CD4-positive, alpha-beta T cell (primary cell): ENCODE measurements around the gene VPS45. TPM values are rescaled to one million over a fixed set of nuclear protein-coding genes. Genes with fewer than 3 reads are reported as not detected.
A peak's percentile ranks its signal among the peaks of the same experiment; 100 is the strongest.

Source experiments
- ATAC-seq: fragments of 200-7000 bp; cut with Tn5 transposase; one replicate; pipeline ENCODE4 v1.10.0; 2022; ENCODE audit warnings: mild to moderate bottlenecking; ENCODE audit not compliant: poor library complexity
- CTCF ChIA-PET: fragments of 350-600 bp; sonication (Branson Sonifier 250); formaldehyde crosslinking; loops from one replicate; lab custom pipeline; 2021; ENCODE audit warnings: antibody characterized with exemption, inconsistent platforms; lab: Charles Lee
- POLR2A ChIA-PET: fragments of 350-600 bp; sonication (Branson Sonifier 250); formaldehyde crosslinking; loops from one replicate; lab custom pipeline; 2021; ENCODE audit warnings: antibody characterized with exemption, inconsistent platforms; lab: Charles Lee
- DNase-seq, 14 experiments: peaks; one replicate each; pipeline ENCODE4 v3.0.0-alpha.2; 2013 to 2020; ENCODE audit warnings: mixed read lengths in 2 of 14
- H3K27ac ChIP-seq, 2 donors: one replicate each; pipeline versions ENCODE4 v1.5.1 to v1.7.0; 2013; ENCODE audit warnings: low read length in 2 of 2, low read depth in 1 of 2, mild to moderate bottlenecking in 1 of 2
- H3K27me3 ChIP-seq, 2 experiments: 1 replicate in 1 of 2; 2 replicates in 1 of 2; pipeline versions ENCODE4 v1.6.1 to v1.7.0; 2013; ENCODE audit warnings: low read length in 2 of 2, control low read depth in 1 of 2, mild to moderate bottlenecking in 1 of 2, moderate library complexity in 1 of 2; ENCODE audit not compliant: insufficient read depth in 2 of 2, control insufficient read depth in 1 of 2
- H3K36me3 ChIP-seq: one replicate; pipeline ENCODE4 v1.6.1; 2013; ENCODE audit warnings: low read length, control low read depth; ENCODE audit not compliant: insufficient read depth
- H3K4me1 ChIP-seq: one replicate; pipeline ENCODE4 v1.6.1; 2013; ENCODE audit warnings: low read length, control low read depth; ENCODE audit not compliant: insufficient read depth
- H3K4me3 ChIP-seq: one replicate; pipeline ENCODE4 v1.5.1; 2013; ENCODE audit warnings: mild to moderate bottlenecking, low read length, moderate library complexity
- H3K9me3 ChIP-seq, 2 experiments: 1 replicate in 1 of 2; 2 replicates in 1 of 2; pipeline versions ENCODE4 v1.6.1 to v1.7.0; 2013; ENCODE audit warnings: low read length in 2 of 2, mild to moderate bottlenecking in 2 of 2, control low read depth in 1 of 2, moderate library complexity in 1 of 2; ENCODE audit not compliant: control insufficient read depth in 1 of 2, insufficient read depth in 1 of 2
- H3K27ac Mint-ChIP-seq: one replicate; pipeline ENCODE4 v1.8.0; 2020; ENCODE audit warnings: mixed read lengths
- H3K27me3 Mint-ChIP-seq: one replicate; pipeline ENCODE4 v1.8.0; 2021; ENCODE audit warnings: mixed read lengths
- H3K36me3 Mint-ChIP-seq: one replicate; pipeline ENCODE4 v1.8.0; 2021; ENCODE audit warnings: low read depth, mixed read lengths
- H3K4me1 Mint-ChIP-seq: one replicate; pipeline ENCODE4 v1.8.0; 2021; ENCODE audit warnings: low read depth, mixed read lengths
- H3K4me3 Mint-ChIP-seq: one replicate; pipeline ENCODE4 v1.8.0; 2020; ENCODE audit warnings: mild to moderate bottlenecking, mixed read lengths
- H3K9me3 Mint-ChIP-seq: one replicate; pipeline ENCODE4 v1.8.0; 2020; ENCODE audit warnings: mixed read lengths
- CTCF ChIP-seq: fragments of 200-600 bp; IDR thresholded peaks from one replicate; pipeline ENCODE4 v1.8.0; 2022; ENCODE audit warnings: antibody characterized with exemption, mild to moderate bottlenecking
- intact Hi-C, 2 experiments: fragments of 100-400 bp; cut with DNase I in 1 of 2; cut with micrococcal nuclease in 1 of 2; formaldehyde crosslinking; loops; one replicate each; pipeline versions ENCODE4 v1.15.1 to v1.9.0; 2023 to 2025; cut with DNase I, micrococcal nuclease
- total RNA-seq, 174 experiments: library from RNA in 2 of 174; stranded (reverse) in 2 of 174; gene quantifications; one replicate each; pipeline ENCODE4 v1.2.3 and lab custom pipeline; 2021 to 2026

Gene VPS45
- total RNA-seq, 2 experiments from 2014 or later = 9.6 to 10.7 TPM

- peaks cover 0 to 3% of the 10 kb centered on the region in 2 experiments for H3K27me3 ChIP-seq
- H3K9me3 Mint-ChIP-seq = no peaks in the 10 kb centered on the region
- peaks cover 10% of the 10 kb centered on the region for H3K4me1 ChIP-seq
- ChIA-PET POLR2A (interaction anchor here (0.6 to 2.5 kb wide), 14 partner anchors 25 to 300 kb away, joined by 3 to 36 read pairs (median 4); partner anchors contain the start of gene PLEKHO1), CTCF (interaction anchor here (0.6 to 2.9 kb wide), 23 partner anchors 8 to 299 kb away, joined by 3 to 31 read pairs (median 4); partner anchors contain the start of gene OTUD7B)
- DNase-seq (peak in 7 of 14 experiments; percentile 6 to 79 (median 49)), ATAC-seq (peak; percentile 84)
- intact Hi-C loops = loop anchor here (1.0 kb wide), 3 partner anchors 114 to 225 kb away; no protein-coding TSS in a partner anchor
- H3K9me3 ChIP-seq = no peaks in the 10 kb centered on the region
- H3K4me1 Mint-ChIP-seq = peaks cover 9% of the 10 kb centered on the region
- no peak overlapping the region for H3K4me3 ChIP-seq
- no peaks in the 10 kb centered on the region for H3K36me3 Mint-ChIP-seq
- H3K27me3 Mint-ChIP-seq = peaks cover 4% of the 10 kb centered on the region
- peak; percentile 86 for TF ChIP-seq CTCF
- no peak overlapping the region for H3K27ac ChIP-seq
- no peaks in the 10 kb centered on the region for H3K36me3 ChIP-seq
- H3K27ac Mint-ChIP-seq = no peak overlapping the region
- H3K4me3 Mint-ChIP-seq = no peak overlapping the region
These were observed 119.4 kb downstream of the VPS45 start for GRCh38 chr1:150186789-150187559.

DNA sequence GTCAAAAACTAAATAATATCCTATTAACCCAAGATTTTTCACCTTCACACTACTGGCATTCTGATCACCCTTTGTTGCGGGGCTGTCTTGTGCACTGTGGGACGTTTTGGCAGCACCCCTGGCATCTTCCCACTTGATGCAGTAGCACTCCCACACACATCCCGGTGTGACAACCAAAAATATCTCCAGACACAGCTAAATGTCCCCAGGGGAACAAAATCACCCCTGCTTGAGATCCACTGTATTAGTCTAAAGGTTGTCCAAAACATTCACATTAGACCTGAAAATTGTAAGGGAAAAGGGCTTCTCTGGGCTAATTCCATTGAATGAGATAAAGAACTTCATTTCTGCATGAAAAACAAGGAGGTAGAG, 120.0 kb downstream of the VPS45 start:
- ATAC-seq (peak; percentile 43), DNase-seq (peak in 1 of 14 experiments; percentile 5)
- H3K36me3 ChIP-seq = no peaks in the 10 kb centered on the region
- no peaks in the 10 kb centered on the region for H3K9me3 ChIP-seq
- CTCF ChIA-PET = interaction anchor here (0.7 to 2.9 kb wide), 17 partner anchors 9 to 299 kb away, joined by 3 to 31 read pairs (median 4); partner anchors contain the start of gene OTUD7B
- no peak overlapping the region for H3K4me3 ChIP-seq
- H3K4me1 Mint-ChIP-seq = peaks cover 9% of the 10 kb centered on the region
- peak; percentile 53 for TF ChIP-seq CTCF
- H3K27ac Mint-ChIP-seq = no peak overlapping the region
- peaks cover 10% of the 10 kb centered on the region for H3K4me1 ChIP-seq
- POLR2A ChIA-PET = interaction anchor here (0.8 to 2.5 kb wide), 10 partner anchors 26 to 301 kb away, joined by 3 to 36 read pairs (median 4); partner anchors contain the start of gene PLEKHO1
- H3K27me3 Mint-ChIP-seq = peaks cover 4% of the 10 kb centered on the region
- peaks cover 0 to 3% of the 10 kb centered on the region in 2 experiments for H3K27me3 ChIP-seq
- H3K4me3 Mint-ChIP-seq = no peak overlapping the region
- intact Hi-C loops = loop anchor here (1.0 kb wide), 3 partner anchors 114 to 225 kb away; no protein-coding TSS in a partner anchor
- H3K27ac ChIP-seq = no peak overlapping the region
- H3K9me3 Mint-ChIP-seq = no peaks in the 10 kb centered on the region
- H3K36me3 Mint-ChIP-seq = no peaks in the 10 kb centered on the region

DNA sequence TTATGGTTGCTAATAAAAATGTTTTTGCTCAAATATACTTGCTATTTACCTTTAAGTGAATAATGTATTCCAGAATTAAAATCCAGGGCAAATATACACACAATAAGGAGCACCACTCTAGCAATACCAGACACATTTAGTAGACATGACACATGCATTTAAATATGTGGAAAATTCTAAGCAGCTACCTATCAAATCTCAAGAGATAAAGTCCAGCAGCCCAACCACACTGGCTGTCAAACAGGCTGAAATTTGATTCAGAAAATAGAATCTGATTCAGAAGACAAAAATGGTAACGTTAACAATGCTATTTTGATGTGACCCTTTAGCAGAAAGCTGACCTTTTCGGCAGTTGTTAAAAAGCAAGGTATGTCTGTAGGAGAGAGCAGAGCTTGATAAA, 124.4 kb downstream of the VPS45 start:
- no peak for ATAC-seq

More for the DNA sequence above, 124.4 kb downstream of the VPS45 start:
- intact Hi-C loops = no loop called here
- H3K27ac ChIP-seq = no peak overlapping the region
- H3K36me3 ChIP-seq = no peaks in the 10 kb centered on the region
- H3K9me3 ChIP-seq = no peaks in the 10 kb centered on the region
- ChIA-PET CTCF (no interaction called here), POLR2A (no interaction called here)
- H3K27me3 Mint-ChIP-seq = peaks cover 9% of the 10 kb centered on the region
- no peak overlapping the region for H3K4me3 ChIP-seq
- H3K4me1 Mint-ChIP-seq = peaks cover 6% of the 10 kb centered on the region
- peaks cover 5% of the 10 kb centered on the region for H3K4me1 ChIP-seq
- no peaks in the 10 kb centered on the region for H3K36me3 Mint-ChIP-seq
- no peak overlapping the region for H3K4me3 Mint-ChIP-seq
- peaks cover 0 to 3% of the 10 kb centered on the region in 2 experiments for H3K27me3 ChIP-seq
- no peaks in the 10 kb centered on the region for H3K9me3 Mint-ChIP-seq
- TF ChIP-seq CTCF = no peak
- H3K27ac Mint-ChIP-seq = no peak overlapping the region
- no peak for DNase-seq
